GM12872 (cell line): Measurements from ENCODE around the gene TAF4.

Source experiments
- CTCF ChIP-seq: IDR thresholded peaks from 3 replicates; pipeline ENCODE4 v1.5.1; 2011; ENCODE audit warnings: low read depth, mild to moderate bottlenecking, low read length, moderate library complexity; ENCODE audit not compliant: insufficient read depth

TAF4 gene

GRCh38 chr20:62059401-62059800 is 6.3 kb downstream of the TAF4 start:
- no peak for TF ChIP-seq CTCF

- no peak for TF ChIP-seq CTCF
Observed at GRCh38 chr20:62058941-62059340, 6.7 kb downstream of the TAF4 start.

- TF ChIP-seq CTCF, result no peak
Observed at GRCh38 chr20:62056975-62057374, 8.7 kb downstream of the TAF4 start.

GRCh38 chr20:62056377-62056776 is 9.3 kb downstream of the TAF4 start:
- TF ChIP-seq CTCF, result no peak

- no peak for TF ChIP-seq CTCF
Observed at GRCh38 chr20:62055106-62055861, 10.4 kb downstream of the TAF4 start.

- no peak for TF ChIP-seq CTCF
Observed at GRCh38 chr20:62054451-62054953, 11.2 kb downstream of the TAF4 start.

- TF ChIP-seq CTCF, result no peak
Observed at GRCh38 chr20:62053465-62054196, 12.1 kb downstream of the TAF4 start.
